ENCODE data around the gene NDUFS2.

DNA sequence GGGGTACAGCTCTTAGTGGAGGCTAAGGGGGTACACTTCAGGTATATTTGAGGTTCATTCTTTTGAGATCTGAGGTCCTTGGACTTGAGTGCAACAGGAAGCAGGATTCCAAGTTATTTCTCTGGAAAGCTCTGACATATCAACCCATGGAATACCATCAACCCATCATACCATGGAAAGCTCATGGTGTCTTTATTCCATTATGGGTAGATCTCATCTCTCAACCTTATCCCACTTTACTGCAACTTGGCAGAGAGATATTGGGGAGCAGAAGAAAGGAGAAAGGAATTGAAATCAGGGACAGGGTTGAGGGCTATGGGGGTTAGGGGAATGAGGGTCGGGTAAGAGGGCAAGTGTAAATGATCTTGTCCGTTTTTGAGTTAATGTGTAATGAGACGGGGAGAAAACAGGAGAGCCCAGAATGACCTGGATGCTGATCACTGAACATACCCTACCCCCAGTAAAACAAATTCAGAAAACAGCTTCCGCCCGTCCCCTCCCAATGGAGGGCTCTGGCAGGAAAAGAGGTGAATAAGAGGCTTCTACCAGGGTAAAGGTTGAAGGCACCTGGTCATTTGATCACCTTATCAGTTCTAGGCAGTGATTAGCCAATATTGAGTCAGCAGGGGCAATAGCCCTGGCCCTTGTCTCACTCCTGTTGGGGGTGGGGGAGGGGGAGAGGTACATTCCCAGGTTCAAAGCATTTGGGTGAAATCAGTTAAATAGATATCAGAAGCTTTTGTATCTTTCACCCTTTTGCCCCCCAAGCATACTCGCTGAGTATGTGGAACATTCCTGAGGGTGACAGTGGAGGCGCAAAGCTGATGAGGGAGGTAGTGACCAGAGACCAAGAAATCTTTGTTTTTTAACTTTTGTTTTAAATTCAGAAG, 21.9 kb downstream of the NDUFS2 start:
- TF ChIP-seq ELF4 (IDR thresholded peaks at IDR 0.05) (no peak), BHLHE40 (IDR thresholded peaks at IDR 0.05; ENCODE audit: borderline replicate concordance) (no peak)

Measured in HEK293T (cell line).